Measurements from ENCODE around the gene OTUB1. TPM values are rescaled to one million over a fixed set of nuclear protein-coding genes. Genes with fewer than 3 reads are reported as not detected.

OTUB1 gene
- total RNA-seq, 1 experiment from 2014 or later, result 87.0 TPM

DNA sequence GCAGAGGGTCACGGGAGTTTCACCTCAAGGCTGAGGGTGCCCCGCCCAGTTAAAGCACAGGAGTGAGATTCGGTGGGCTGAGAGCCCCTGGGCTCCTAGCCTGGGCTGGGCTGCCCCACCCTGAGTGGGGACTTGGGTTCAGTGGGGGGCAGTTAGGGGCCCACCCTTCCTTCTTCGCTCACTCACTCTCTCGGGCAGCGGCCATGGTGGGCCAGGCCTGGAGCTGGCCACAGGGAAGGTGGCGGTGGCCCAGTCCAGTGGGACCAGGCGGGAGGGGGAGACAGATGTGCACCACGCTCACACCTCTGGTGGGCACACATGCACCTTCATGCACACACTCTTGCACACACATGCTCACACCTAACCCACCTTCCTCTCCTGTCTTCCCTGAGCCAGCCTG is 55.6 kb downstream of the OTUB1 start (continued):
- TF ChIP-seq ZFX (IDR thresholded peaks at IDR 0.05) (no peak), SP1 (IDR thresholded peaks at IDR 0.05; ENCODE audit: low read depth) (no peak)
- TF ChIP-seq, protein P1, sequence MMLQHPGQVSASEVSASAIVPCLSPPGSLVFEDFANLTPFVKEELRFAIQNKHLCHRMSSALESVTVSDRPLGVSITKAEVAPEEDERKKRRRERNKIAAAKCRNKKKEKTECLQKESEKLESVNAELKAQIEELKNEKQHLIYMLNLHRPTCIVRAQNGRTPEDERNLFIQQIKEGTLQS (IDR thresholded peaks at IDR 0.05), result no peak

GRCh38 chr11:64042301-64042700 is 56.1 kb downstream of the OTUB1 start:
- no peak for ATAC-seq
- no peak overlapping the region for H3K4me3 ChIP-seq (replicated peaks in 1 of 2; ENCODE audit: low read depth in 1 of 2, low read length in 2 of 2)
- RAD21 ChIA-PET (ENCODE audit: low non-redundant PET in 1 of 2, low total read pairs in 2 of 2, uncharacterized antibody in 2 of 2, unreplicated experiment in 2 of 2), result no interaction called here
- no peaks in the 10 kb centered on the region for H3K79me2 ChIP-seq (ENCODE audit: insufficient read depth, low read length)
- CTCF ChIA-PET, result no interaction called here
- intact Hi-C loops (cut with micrococcal nuclease), result no loop called here
- H3K4me1 ChIP-seq (ENCODE audit: control insufficient read depth in 1 of 2, insufficient read depth in 2 of 2, low read length in 2 of 2), result no peaks in the 10 kb centered on the region
- no peaks in the 10 kb centered on the region for H3K9me3 ChIP-seq (ENCODE audit: control insufficient read depth in 1 of 2, insufficient read depth in 1 of 2, low read depth in 1 of 2, low read length in 2 of 2)
- no peaks in the 10 kb centered on the region for H3K9me2 ChIP-seq (ENCODE audit: insufficient read depth)
- no peak overlapping the region for H3K9ac ChIP-seq (ENCODE audit: low read length)
- H4K20me1 ChIP-seq (ENCODE audit: insufficient read depth), result no peaks in the 10 kb centered on the region
- H2AFZ ChIP-seq (ENCODE audit: low read depth, low read length, poor library complexity, severe bottlenecking), result no peak overlapping the region
- no TSS peak for BruUV-seq (replicated peaks)
- H3K4me2 ChIP-seq (ENCODE audit: low read length), result no peak overlapping the region
- POLR2A ChIA-PET, result no interaction called here
- no peak for DNase-seq (ENCODE audit: low read depth, low spot score)
- H3K27ac ChIP-seq (ENCODE audit: low read depth, low read length), result no peak overlapping the region
- H3K36me3 ChIP-seq (ENCODE audit: control insufficient read depth in 1 of 2, insufficient read depth in 2 of 2, low read length in 2 of 2), result no peaks in the 10 kb centered on the region
- H3K27me3 ChIP-seq (ENCODE audit: insufficient read depth, low read length), result no peaks in the 10 kb centered on the region
- TF ChIP-seq POLR2A (IDR thresholded peaks at IDR 0.05; ENCODE audit: borderline replicate concordance, extremely low read depth, insufficient read depth, insufficient read length) (no peak), RAD21 (IDR thresholded peaks at IDR 0.05; ENCODE audit: low read depth) (no peak), POLR2AphosphoS5 (IDR thresholded peaks at IDR 0.05; ENCODE audit: low read depth, low read length) (no peak), ELF1 (IDR thresholded peaks at IDR 0.05; ENCODE audit: borderline replicate concordance, low read depth) (no peak), SRF (IDR thresholded peaks at IDR 0.05; ENCODE audit: low read depth) (no peak), TCF7L2 (IDR thresholded peaks at IDR 0.05; ENCODE audit: borderline replicate concordance, extremely low read depth, insufficient read depth, insufficient read length) (no peak), EGR1 (IDR thresholded peaks at IDR 0.05; ENCODE audit: low read depth) (no peak), EZH2 (IDR thresholded peaks at IDR 0.05) (no peak), ZNF274 (IDR thresholded peaks at IDR 0.05; ENCODE audit: low read depth, low read length) (no peak), FOSL1 (IDR thresholded peaks at IDR 0.05; ENCODE audit: low read depth) (no peak), SP1 (IDR thresholded peaks at IDR 0.05; ENCODE audit: low read depth) (no peak), CEBPB (IDR thresholded peaks at IDR 0.05; ENCODE audit: low read depth) (no peak), CBX3 (IDR thresholded peaks at IDR 0.05; ENCODE audit: low read depth) (no peak), REST (IDR thresholded peaks at IDR 0.05; ENCODE audit: low read depth) (no peak)
- TF ChIP-seq, protein P1 (IDR thresholded peaks at IDR 0.05), result no peak
